IMR-90 (cell line): ENCODE results near the gene SLC25A19. TPM values are rescaled to one million over a fixed set of nuclear protein-coding genes. Genes with fewer than 3 reads are reported as not detected.

Experiments
- ATAC-seq: fragments of 200-7000 bp; cut with Tn5 transposase; 2 replicates; pipeline ENCODE4 v1.9.1; 2020; ENCODE audit warnings: low read depth, mild to moderate bottlenecking, moderate library complexity
- BruUV-seq: library from RNA; stranded (reverse); fragments of 400-500 nt; replicated peaks from 2 replicates; lab custom pipeline; 2021; lab: Mats Ljungman, UMichigan
- CTCF ChIA-PET: fragments of 300-600 bp; formaldehyde crosslinking; extraction: SDS; loops from one replicate; lab custom pipeline; 2021; ENCODE audit warnings: antibody characterized with exemption; lab: Yijun Ruan, JAX
- POLR2A ChIA-PET: fragments of 300-600 bp; sonication (Branson Sonifier 250); formaldehyde crosslinking; loops from one replicate; lab custom pipeline; 2022; ENCODE audit warnings: antibody characterized with exemption; ENCODE audit not compliant: unreplicated experiment; lab: Charles Lee
- DNase-seq: peaks from one replicate; pipeline ENCODE4 v3.0.0; 2013
- H2AFZ ChIP-seq: replicated peaks from 2 replicates; pipeline ENCODE3; 2013; ENCODE audit warnings: low read length, mild to moderate bottlenecking; ENCODE audit not compliant: poor library complexity
- H2AK5ac ChIP-seq: 2 replicates; pipeline ENCODE4 v1.6.1; 2013; ENCODE audit warnings: low read depth, low read length, inconsistent platforms
- H2AK9ac ChIP-seq: replicated peaks from 2 replicates; pipeline ENCODE3; 2013; ENCODE audit warnings: mild to moderate bottlenecking, low read depth, low read length, moderate library complexity; ENCODE audit not compliant: poor library complexity
- H2BK120ac ChIP-seq: 2 replicates; pipeline ENCODE4 v1.6.1; 2013; ENCODE audit warnings: low read depth, low read length, inconsistent platforms
- H2BK15ac ChIP-seq: 3 replicates; pipeline ENCODE4 v1.6.1; 2013; ENCODE audit warnings: low read depth, low read length, inconsistent platforms
- H2BK20ac ChIP-seq: 2 replicates; pipeline ENCODE4 v1.6.1; 2013; ENCODE audit warnings: low read depth, mild to moderate bottlenecking, inconsistent platforms, low read length, moderate library complexity
- H2BK5ac ChIP-seq: 2 replicates; pipeline ENCODE4 v1.6.1; 2013; ENCODE audit warnings: mild to moderate bottlenecking, low read depth, low read length, inconsistent platforms; ENCODE audit not compliant: poor library complexity, severe bottlenecking
- H3K14ac ChIP-seq: replicated peaks from 2 replicates; pipeline ENCODE4 v1.6.1; 2013; ENCODE audit warnings: low read depth, low read length, inconsistent platforms
- H3K18ac ChIP-seq: 2 replicates; pipeline ENCODE4 v1.6.1; 2013; ENCODE audit warnings: low read depth, low read length, control low read depth
- H3K23ac ChIP-seq: 2 replicates; pipeline ENCODE4 v1.6.1; 2013; ENCODE audit warnings: low read depth, low read length, inconsistent platforms
- H3K27ac ChIP-seq: 2 replicates; pipeline ENCODE4 v1.5.1; 2013; ENCODE audit warnings: mild to moderate bottlenecking, control low read depth, low read length; ENCODE audit not compliant: insufficient read depth
- H3K27me3 ChIP-seq: 2 replicates; pipeline ENCODE4 v1.6.1; 2013; ENCODE audit warnings: low read length; ENCODE audit not compliant: control insufficient read depth, insufficient read depth
- H3K36me3 ChIP-seq: 2 replicates; pipeline ENCODE4 v1.6.1; 2013; ENCODE audit warnings: low read length, mixed read lengths; ENCODE audit not compliant: control insufficient read depth, insufficient read depth
- H3K4ac ChIP-seq: 2 replicates; pipeline ENCODE4 v1.6.1; 2013; ENCODE audit warnings: low read depth, low read length, inconsistent platforms
- H3K4me1 ChIP-seq: 2 replicates; pipeline ENCODE4 v1.6.1; 2013; ENCODE audit warnings: low read length, mixed read lengths; ENCODE audit not compliant: control insufficient read depth, insufficient read depth
- H3K4me2 ChIP-seq: 2 replicates; pipeline ENCODE4 v1.6.1; 2013; ENCODE audit warnings: low read depth, mild to moderate bottlenecking, control low read depth, low read length, moderate library complexity
- H3K4me3 ChIP-seq: 2 replicates; pipeline ENCODE4 v1.5.1; 2013; ENCODE audit warnings: low read depth, mild to moderate bottlenecking, control low read depth, low read length, moderate library complexity; ENCODE audit not compliant: insufficient read depth
- H3K56ac ChIP-seq: 2 replicates; pipeline ENCODE4 v1.6.1; 2013; ENCODE audit warnings: low read length, inconsistent platforms; ENCODE audit not compliant: insufficient read depth; ENCODE audit errors: extremely low read depth
- H3K79me1 ChIP-seq, 2 experiments: 2 replicates each; pipeline ENCODE4 v1.6.1; 2013; ENCODE audit warnings: low read length in 2 of 2, inconsistent platforms in 1 of 2, low read depth in 1 of 2
- H3K9ac ChIP-seq: 2 replicates; pipeline ENCODE4 v1.6.1; 2013; ENCODE audit warnings: low read depth, low read length, control low read depth
- H3K9me1 ChIP-seq: 2 replicates; pipeline ENCODE4 v1.6.1; 2013; ENCODE audit warnings: low read length, inconsistent platforms; ENCODE audit not compliant: insufficient read depth
- H3K9me3 ChIP-seq: 2 replicates; pipeline ENCODE4 v1.6.1; 2013; ENCODE audit warnings: low read length; ENCODE audit not compliant: control insufficient read depth, insufficient read depth
- H4K20me1 ChIP-seq: 2 replicates; pipeline ENCODE4 v1.6.1; 2013; ENCODE audit warnings: low read length, inconsistent platforms; ENCODE audit not compliant: insufficient read depth
- H4K5ac ChIP-seq: 2 replicates; pipeline ENCODE4 v1.6.1; 2013; ENCODE audit warnings: mild to moderate bottlenecking, low read depth, low read length, control low read depth
- H4K8ac ChIP-seq, 2 experiments: 2 replicates each; pipeline ENCODE4 v1.6.1; 2013; ENCODE audit warnings: low read depth in 2 of 2, low read length in 2 of 2, control low read depth in 1 of 2, inconsistent platforms in 1 of 2
- H4K91ac ChIP-seq: 2 replicates; pipeline ENCODE4 v1.6.1; 2013; ENCODE audit warnings: low read depth, low read length, inconsistent platforms; ENCODE audit not compliant: insufficient read depth
- BHLHE40 ChIP-seq: fragments of 150-350 bp; IDR thresholded peaks from 2 replicates; pipeline ENCODE4 v1.6.1; 2016; ENCODE audit warnings: mild to moderate bottlenecking, low read depth, low read length
- CEBPB ChIP-seq: IDR thresholded peaks from 2 replicates; pipeline ENCODE4 v1.6.1; 2012; ENCODE audit warnings: low read depth, low read length, improper control_type of control experiment
- CHD1 ChIP-seq: IDR thresholded peaks from 2 replicates; pipeline ENCODE4 v1.6.1; 2012; ENCODE audit warnings: low read depth, low read length, improper control_type of control experiment
- CTCF ChIP-seq: conservative IDR thresholded peaks from 2 replicates; pipeline ENCODE4 v1.5.1; 2012; ENCODE audit warnings: mild to moderate bottlenecking, low read depth, low read length, improper control_type of control experiment
- FOS ChIP-seq: fragments of 150-350 bp; IDR thresholded peaks from 2 replicates; pipeline ENCODE4 v1.6.1; 2016; ENCODE audit warnings: low read depth, low read length
- MAFK ChIP-seq: IDR thresholded peaks from 2 replicates; pipeline ENCODE4 v1.6.1; 2012; ENCODE audit warnings: low read depth, low read length, improper control_type of control experiment
- MAZ ChIP-seq: IDR thresholded peaks from 2 replicates; pipeline ENCODE4 v1.6.1; 2012; ENCODE audit warnings: low read depth, mild to moderate bottlenecking, low read length, improper control_type of control experiment, moderate library complexity, borderline replicate concordance
- MXI1 ChIP-seq: IDR thresholded peaks from 2 replicates; pipeline ENCODE4 v1.6.1; 2012; ENCODE audit warnings: low read depth, mild to moderate bottlenecking, low read length, moderate library complexity, borderline replicate concordance
- NFE2L2 ChIP-seq: fragments of 150-350 bp; IDR thresholded peaks from 2 replicates; pipeline ENCODE4 v1.6.1; 2016; ENCODE audit warnings: low read depth, mild to moderate bottlenecking, low read length
- POLR2A ChIP-seq: IDR thresholded peaks from 2 replicates; pipeline ENCODE4 v1.6.1; 2012; ENCODE audit warnings: mild to moderate bottlenecking, low read depth, low read length
- RAD21 ChIP-seq: IDR thresholded peaks from 2 replicates; pipeline ENCODE4 v1.6.1; 2012; ENCODE audit warnings: low read length, improper control_type of control experiment
- RCOR1 ChIP-seq: IDR thresholded peaks from 2 replicates; pipeline ENCODE4 v1.6.1; 2012; ENCODE audit warnings: mild to moderate bottlenecking, low read length, improper control_type of control experiment; ENCODE audit not compliant: insufficient replicate concordance
- RFX5 ChIP-seq: IDR thresholded peaks from 2 replicates; pipeline ENCODE4 v1.8.0; 2012; ENCODE audit warnings: low read depth, mild to moderate bottlenecking, low read length, moderate library complexity
- SMC3 ChIP-seq: fragments of 150-350 bp; IDR thresholded peaks from 2 replicates; pipeline ENCODE4 v1.6.1; 2016; ENCODE audit warnings: low read depth, mild to moderate bottlenecking, antibody characterized with exemption, low read length, moderate library complexity
- USF2 ChIP-seq: fragments of 150-350 bp; IDR thresholded peaks from 2 replicates; pipeline ENCODE4 v1.6.1; 2017; ENCODE audit warnings: mild to moderate bottlenecking, antibody characterized with exemption, low read length, low read depth
- WGBS, 2 experiments: methylation state at CpG; one replicate each; pipeline versions ENCODE4 v1.1.5 to v1.1.7; 2013; ENCODE audit warnings: missing lambda C conversion rate in 2 of 2; ENCODE audit not compliant: insufficient read length in 1 of 2; ENCODE audit errors: extremely low coverage in 2 of 2; 5-methylcytosine and 5-hydroxymethylcytosine counted together
- dilution Hi-C: fragments of 300-500 bp; cut with HindIII; formaldehyde crosslinking; loops from one replicate; pipeline ENCODE4 v1.14.3; 2018; ENCODE audit warnings: low sequenced_read_pairs; ENCODE audit not compliant: unreplicated experiment
- in situ Hi-C: fragments of 300-500 bp; cut with MboI; formaldehyde crosslinking; loops from 3 replicates; pipeline ENCODE4 v1.14.3; 2019; ENCODE audit warnings: low sequenced_read_pairs, inconsistent platforms, mixed read lengths
- intact Hi-C: fragments of 100-400 bp; cut with micrococcal nuclease; formaldehyde crosslinking; loops from 2 replicates; pipeline ENCODE4 v1.10.0; 2022
- polyA plus RNA-seq, 3 experiments: library from polyadenylated mRNA; depleted of rRNA; stranded (reverse); fragments of >200 nt; gene quantifications; 2 replicates each; pipeline ENCODE4 v1.2.3, GENCODE V29; 2012; ENCODE audit warnings: low replicate concordance in 1 of 3
- total RNA-seq: library from RNA; depleted of rRNA; stranded (reverse); fragments of >200 nt; gene quantifications from 2 replicates; pipeline ENCODE4 v1.2.3, GENCODE V29; 2012

The SLC25A19 gene
- total and polyA plus RNA-seq, 2 of the 4 experiments (the other 2 are of a cell fraction), result 9.1 to 9.2 TPM

DNA sequence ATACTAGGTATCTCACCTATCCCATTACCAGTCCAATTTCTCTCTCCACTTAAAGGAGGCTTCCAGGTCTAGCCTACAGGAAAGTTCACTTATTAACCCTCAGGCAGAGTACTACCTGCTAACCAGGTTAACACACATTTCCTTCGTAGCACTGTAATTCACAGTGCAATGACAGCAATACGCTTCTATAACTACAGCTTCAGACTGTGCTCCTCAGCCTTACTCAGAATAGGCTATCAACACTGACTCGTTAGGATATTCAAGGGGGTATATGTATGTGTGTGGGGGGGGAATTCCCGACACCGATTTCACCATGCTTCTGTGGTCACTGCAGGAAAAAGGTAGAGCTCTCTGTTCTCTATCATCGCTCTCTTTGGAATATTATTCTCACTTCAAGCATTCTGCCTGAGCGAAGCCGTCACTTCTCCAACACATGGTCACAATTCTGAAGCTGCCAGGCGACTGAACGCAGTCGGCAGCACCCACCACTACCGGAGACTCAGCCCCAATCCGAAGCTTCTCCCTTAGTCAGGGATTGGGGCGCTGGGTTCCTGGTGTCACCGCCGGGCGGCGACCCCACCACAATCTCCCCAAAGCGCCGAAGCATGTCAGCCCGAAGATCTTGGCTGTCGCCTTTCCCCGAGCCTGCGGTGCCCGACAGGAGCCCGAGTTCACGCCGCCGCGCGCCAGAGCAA is 28.4 kb downstream of the SLC25A19 start:
- Histone ChIP-seq H3K9me3 (no peaks in the 10 kb centered on the region), H3K56ac (peak overlapping the region; percentile 13; the same call in 1 of the 2 replicates), H3K14ac (peak overlapping the region; percentile 83), H2AK5ac (peak overlapping the region; percentile 13; the same call in 1 of the 2 replicates), H3K4me3 (peak overlapping the region; percentile 91), H2BK15ac (no peak overlapping the region), H2BK120ac (0 out of 2 replicates have a peak overlapping the region, but pooled peaks have one; percentile 56), H3K4ac (peak overlapping the region; percentile 80), H3K4me1 (peaks cover 3% of the 10 kb centered on the region), H3K79me1 (peaks cover 37 to 48% of the 10 kb centered on the region in 2 experiments), H2AK9ac (peak overlapping the region; percentile 94), H3K27ac (peak overlapping the region; percentile 93), H3K4me2 (peak overlapping the region; percentile 98), H3K18ac (no peak overlapping the region; the same call in 1 of the 2 replicates), H2AFZ (peak overlapping the region; percentile 94), H3K36me3 (peaks cover 14% of the 10 kb centered on the region), H2BK5ac (peak overlapping the region; percentile 81), H3K9me1 (peaks cover 7% of the 10 kb centered on the region), H4K91ac (peak overlapping the region; percentile 12; the same call in 1 of the 2 replicates), H2BK20ac (0 out of 2 replicates have a peak overlapping the region, but pooled peaks have one; percentile 27), H4K8ac (peak overlapping the region; percentile 88 to 97; a peak in 2 of 4 replicates), H3K9ac (peak overlapping the region; percentile 91), H3K23ac (peak overlapping the region; percentile 95), H3K27me3 (no peaks in the 10 kb centered on the region), H4K5ac (peak overlapping the region; percentile 25; the same call in 1 of the 2 replicates), H4K20me1 (peaks cover 22% of the 10 kb centered on the region; the same call in 1 of the 2 replicates)
- ATAC-seq, result peak; percentile 26
- CTCF ChIA-PET, result interaction anchor here (1.2 to 3.2 kb wide), 2 partner anchors 11 to 147 kb away, joined by 5 to 18 read pairs; partner anchors contain the start of gene MIF4GD
- TF ChIP-seq RAD21 (0 out of 2 replicates have a peak, but pooled peaks have one; percentile 3), MXI1 (no peak; the same call in 1 of the 2 replicates), SMC3 (no peak), MAZ (no peak), POLR2A (no peak), RFX5 (no peak), USF2 (no peak), NFE2L2 (no peak), CHD1 (no peak), FOS (no peak), CTCF (no peak), MAFK (no peak), BHLHE40 (no peak), CEBPB (peak; percentile 10; the same call in 1 of the 2 replicates), RCOR1 (no peak)
- in situ Hi-C loops, result no loop called here
- dilution Hi-C loops, result no loop called here
- BruUV-seq, result no TSS peak
- POLR2A ChIA-PET, result interaction anchor here (0.6 kb wide), 1 partner anchor 56 kb away, joined by 7 read pairs; no protein-coding TSS in a partner anchor
- DNase-seq, result peak; percentile 24
- WGBS, 2 experiments, result 0% methylated on average over 14 of the region's 31 CpGs; no CpG with 5 or more reads in 1 of the 2 experiments
- intact Hi-C loops, result no loop called here
